ENCODE results near the gene PABPN1L.

DNA sequence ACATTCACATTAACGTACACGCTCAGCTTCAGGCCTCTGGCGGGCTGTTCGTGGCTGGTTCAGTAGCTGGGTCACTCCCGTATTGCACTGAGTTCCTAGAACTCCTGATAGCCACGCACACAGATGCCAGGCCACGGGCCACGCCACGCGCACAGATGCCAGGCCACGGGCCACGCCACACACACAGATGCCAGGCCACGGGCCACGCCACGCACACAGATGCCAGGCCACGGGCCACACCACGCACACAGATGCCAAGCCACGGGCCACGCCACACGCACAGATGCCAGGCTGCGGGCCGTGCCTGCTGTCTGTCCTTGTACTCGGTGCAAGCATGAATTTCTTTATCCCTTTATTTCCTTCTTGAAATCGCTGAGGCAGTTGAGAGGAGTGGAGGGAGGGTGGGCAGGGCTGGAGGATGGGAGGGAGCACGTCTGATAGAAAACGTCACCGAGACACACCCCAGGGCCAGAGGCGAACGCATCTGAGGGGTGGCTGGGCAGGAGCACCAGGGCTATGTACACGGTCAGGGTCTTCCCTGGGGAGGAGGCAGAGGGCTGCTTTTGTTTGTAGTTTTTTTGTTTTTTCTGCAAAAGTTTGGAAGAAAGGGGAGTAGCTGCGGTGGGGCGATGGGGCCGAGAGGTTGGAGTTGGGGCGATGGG is 8.6 kb upstream of the PABPN1L start:
- TF ChIP-seq, protein P1, sequence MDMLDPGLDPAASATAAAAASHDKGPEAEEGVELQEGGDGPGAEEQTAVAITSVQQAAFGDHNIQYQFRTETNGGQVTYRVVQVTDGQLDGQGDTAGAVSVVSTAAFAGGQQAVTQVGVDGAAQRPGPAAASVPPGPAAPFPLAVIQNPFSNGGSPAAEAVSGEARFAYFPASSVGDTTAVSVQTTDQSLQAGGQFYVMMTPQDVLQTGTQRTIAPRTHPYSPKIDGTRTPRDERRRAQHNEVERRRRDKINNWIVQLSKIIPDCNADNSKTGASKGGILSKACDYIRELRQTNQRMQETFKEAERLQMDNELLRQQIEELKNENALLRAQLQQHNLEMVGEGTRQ (IDR thresholded peaks at IDR 0.05; ENCODE audit: low read depth, low read length) = no peak
- TF ChIP-seq CTCF (conservative IDR thresholded peaks at IDR 0.05; ENCODE audit: low read depth, low read length) (no peak), RAD21 (IDR thresholded peaks at IDR 0.05; ENCODE audit: low read length) (no peak), RFX5 (IDR thresholded peaks at IDR 0.05; ENCODE audit: low read depth, low read length) (no peak), CEBPB (IDR thresholded peaks at IDR 0.05; ENCODE audit: low read depth, low read length) (no peak), MXI1 (IDR thresholded peaks at IDR 0.05; ENCODE audit: borderline replicate concordance, low read depth, low read length) (no peak), MAZ (IDR thresholded peaks at IDR 0.05; ENCODE audit: borderline replicate concordance, low read depth, low read length) (no peak), FOS (IDR thresholded peaks at IDR 0.05; ENCODE audit: low read depth, low read length) (no peak), POLR2A (IDR thresholded peaks at IDR 0.05; ENCODE audit: low read depth, low read length) (no peak), NFE2L2 (IDR thresholded peaks at IDR 0.05; ENCODE audit: low read depth, low read length) (no peak), RCOR1 (IDR thresholded peaks at IDR 0.05; ENCODE audit: insufficient replicate concordance, low read length) (no peak), BHLHE40 (IDR thresholded peaks at IDR 0.05; ENCODE audit: low read depth, low read length) (no peak), SMC3 (IDR thresholded peaks at IDR 0.05; ENCODE audit: low read depth, low read length) (no peak)

Measured in IMR-90 (cell line).